Measurements from ENCODE around the gene VPS50.

Gene VPS50

GRCh38 chr7:93407239-93407638, 175.1 kb downstream of the VPS50 start:
- DNase-seq (ENCODE audit: low read depth in 1 of 2, low spot score in 1 of 2): no peak
- Histone ChIP-seq H3K27ac (replicated peaks) (no peak overlapping the region), H3K27me3 (ENCODE audit: insufficient read depth, poor library complexity, severe bottlenecking) (no peaks in the 10 kb centered on the region), H3K4me3 (replicated peaks; ENCODE audit: insufficient read depth, low read length) (no peak overlapping the region)
- TF ChIP-seq GABPA (IDR thresholded peaks at IDR 0.05; ENCODE audit: low read depth): no peak
- TF ChIP-seq, protein P1, sequence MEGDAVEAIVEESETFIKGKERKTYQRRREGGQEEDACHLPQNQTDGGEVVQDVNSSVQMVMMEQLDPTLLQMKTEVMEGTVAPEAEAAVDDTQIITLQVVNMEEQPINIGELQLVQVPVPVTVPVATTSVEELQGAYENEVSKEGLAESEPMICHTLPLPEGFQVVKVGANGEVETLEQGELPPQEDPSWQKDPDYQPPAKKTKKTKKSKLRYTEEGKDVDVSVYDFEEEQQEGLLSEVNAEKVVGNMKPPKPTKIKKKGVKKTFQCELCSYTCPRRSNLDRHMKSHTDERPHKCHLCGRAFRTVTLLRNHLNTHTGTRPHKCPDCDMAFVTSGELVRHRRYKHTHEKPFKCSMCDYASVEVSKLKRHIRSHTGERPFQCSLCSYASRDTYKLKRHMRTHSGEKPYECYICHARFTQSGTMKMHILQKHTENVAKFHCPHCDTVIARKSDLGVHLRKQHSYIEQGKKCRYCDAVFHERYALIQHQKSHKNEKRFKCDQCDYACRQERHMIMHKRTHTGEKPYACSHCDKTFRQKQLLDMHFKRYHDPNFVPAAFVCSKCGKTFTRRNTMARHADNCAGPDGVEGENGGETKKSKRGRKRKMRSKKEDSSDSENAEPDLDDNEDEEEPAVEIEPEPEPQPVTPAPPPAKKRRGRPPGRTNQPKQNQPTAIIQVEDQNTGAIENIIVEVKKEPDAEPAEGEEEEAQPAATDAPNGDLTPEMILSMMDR (IDR thresholded peaks at IDR 0.05; ENCODE audit: insufficient read depth, low read length): no peak
- no peak for TF ChIP-seq POLR2AphosphoS5 (IDR thresholded peaks at IDR 0.05; ENCODE audit: low read depth)
- TF ChIP-seq, protein P2, sequence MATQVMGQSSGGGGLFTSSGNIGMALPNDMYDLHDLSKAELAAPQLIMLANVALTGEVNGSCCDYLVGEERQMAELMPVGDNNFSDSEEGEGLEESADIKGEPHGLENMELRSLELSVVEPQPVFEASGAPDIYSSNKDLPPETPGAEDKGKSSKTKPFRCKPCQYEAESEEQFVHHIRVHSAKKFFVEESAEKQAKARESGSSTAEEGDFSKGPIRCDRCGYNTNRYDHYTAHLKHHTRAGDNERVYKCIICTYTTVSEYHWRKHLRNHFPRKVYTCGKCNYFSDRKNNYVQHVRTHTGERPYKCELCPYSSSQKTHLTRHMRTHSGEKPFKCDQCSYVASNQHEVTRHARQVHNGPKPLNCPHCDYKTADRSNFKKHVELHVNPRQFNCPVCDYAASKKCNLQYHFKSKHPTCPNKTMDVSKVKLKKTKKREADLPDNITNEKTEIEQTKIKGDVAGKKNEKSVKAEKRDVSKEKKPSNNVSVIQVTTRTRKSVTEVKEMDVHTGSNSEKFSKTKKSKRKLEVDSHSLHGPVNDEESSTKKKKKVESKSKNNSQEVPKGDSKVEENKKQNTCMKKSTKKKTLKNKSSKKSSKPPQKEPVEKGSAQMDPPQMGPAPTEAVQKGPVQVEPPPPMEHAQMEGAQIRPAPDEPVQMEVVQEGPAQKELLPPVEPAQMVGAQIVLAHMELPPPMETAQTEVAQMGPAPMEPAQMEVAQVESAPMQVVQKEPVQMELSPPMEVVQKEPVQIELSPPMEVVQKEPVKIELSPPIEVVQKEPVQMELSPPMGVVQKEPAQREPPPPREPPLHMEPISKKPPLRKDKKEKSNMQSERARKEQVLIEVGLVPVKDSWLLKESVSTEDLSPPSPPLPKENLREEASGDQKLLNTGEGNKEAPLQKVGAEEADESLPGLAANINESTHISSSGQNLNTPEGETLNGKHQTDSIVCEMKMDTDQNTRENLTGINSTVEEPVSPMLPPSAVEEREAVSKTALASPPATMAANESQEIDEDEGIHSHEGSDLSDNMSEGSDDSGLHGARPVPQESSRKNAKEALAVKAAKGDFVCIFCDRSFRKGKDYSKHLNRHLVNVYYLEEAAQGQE (IDR thresholded peaks at IDR 0.05; ENCODE audit: insufficient replicate concordance, low read depth): no peak
- TF ChIP-seq SPI1 (IDR thresholded peaks at IDR 0.05; ENCODE audit: borderline replicate concordance, low read depth): no peak

GRCh38 chr7:93409324-93409723, 177.2 kb downstream of the VPS50 start:
- TF ChIP-seq POLR2AphosphoS5 (IDR thresholded peaks at IDR 0.05; ENCODE audit: low read depth) (no peak), GABPA (IDR thresholded peaks at IDR 0.05; ENCODE audit: low read depth) (no peak), SPI1 (IDR thresholded peaks at IDR 0.05; ENCODE audit: borderline replicate concordance, low read depth) (no peak)
- DNase-seq (ENCODE audit: low read depth in 1 of 2, low spot score in 1 of 2): no peak
- Histone ChIP-seq H3K27me3 (ENCODE audit: insufficient read depth, poor library complexity, severe bottlenecking) (no peaks in the 10 kb centered on the region), H3K4me3 (replicated peaks; ENCODE audit: insufficient read depth, low read length) (no peak overlapping the region), H3K27ac (replicated peaks) (no peak overlapping the region)
